CD4-positive, alpha-beta T cell (primary cell): ENCODE results near the gene UNC79. TPM values are rescaled to one million over a fixed set of nuclear protein-coding genes. Genes with fewer than 3 reads are reported as not detected.

Source experiments
- ATAC-seq: fragments of 200-7000 bp; cut with Tn5 transposase; one replicate; pipeline ENCODE4 v1.10.0; 2022; ENCODE audit warnings: mild to moderate bottlenecking; ENCODE audit not compliant: poor library complexity
- CTCF ChIA-PET: fragments of 350-600 bp; sonication (Branson Sonifier 250); formaldehyde crosslinking; loops from one replicate; lab custom pipeline; 2021; ENCODE audit warnings: antibody characterized with exemption, inconsistent platforms; lab: Charles Lee
- POLR2A ChIA-PET: fragments of 350-600 bp; sonication (Branson Sonifier 250); formaldehyde crosslinking; loops from one replicate; lab custom pipeline; 2021; ENCODE audit warnings: antibody characterized with exemption, inconsistent platforms; lab: Charles Lee
- DNase-seq, 14 experiments: peaks; one replicate each; pipeline ENCODE4 v3.0.0-alpha.2; 2013 to 2020; ENCODE audit warnings: mixed read lengths in 2 of 14
- H3K27ac ChIP-seq, 2 donors: one replicate each; pipeline versions ENCODE4 v1.5.1 to v1.7.0; 2013; ENCODE audit warnings: low read length in 2 of 2, low read depth in 1 of 2, mild to moderate bottlenecking in 1 of 2
- H3K27me3 ChIP-seq, 2 experiments: 1 replicate in 1 of 2; 2 replicates in 1 of 2; pipeline versions ENCODE4 v1.6.1 to v1.7.0; 2013; ENCODE audit warnings: low read length in 2 of 2, control low read depth in 1 of 2, mild to moderate bottlenecking in 1 of 2, moderate library complexity in 1 of 2; ENCODE audit not compliant: insufficient read depth in 2 of 2, control insufficient read depth in 1 of 2
- H3K36me3 ChIP-seq: one replicate; pipeline ENCODE4 v1.6.1; 2013; ENCODE audit warnings: low read length, control low read depth; ENCODE audit not compliant: insufficient read depth
- H3K4me1 ChIP-seq: one replicate; pipeline ENCODE4 v1.6.1; 2013; ENCODE audit warnings: low read length, control low read depth; ENCODE audit not compliant: insufficient read depth
- H3K4me3 ChIP-seq: one replicate; pipeline ENCODE4 v1.5.1; 2013; ENCODE audit warnings: mild to moderate bottlenecking, low read length, moderate library complexity
- H3K9me3 ChIP-seq, 2 experiments: 1 replicate in 1 of 2; 2 replicates in 1 of 2; pipeline versions ENCODE4 v1.6.1 to v1.7.0; 2013; ENCODE audit warnings: low read length in 2 of 2, mild to moderate bottlenecking in 2 of 2, control low read depth in 1 of 2, moderate library complexity in 1 of 2; ENCODE audit not compliant: control insufficient read depth in 1 of 2, insufficient read depth in 1 of 2
- H3K27ac Mint-ChIP-seq: one replicate; pipeline ENCODE4 v1.8.0; 2020; ENCODE audit warnings: mixed read lengths
- H3K27me3 Mint-ChIP-seq: one replicate; pipeline ENCODE4 v1.8.0; 2021; ENCODE audit warnings: mixed read lengths
- H3K36me3 Mint-ChIP-seq: one replicate; pipeline ENCODE4 v1.8.0; 2021; ENCODE audit warnings: low read depth, mixed read lengths
- H3K4me1 Mint-ChIP-seq: one replicate; pipeline ENCODE4 v1.8.0; 2021; ENCODE audit warnings: low read depth, mixed read lengths
- H3K4me3 Mint-ChIP-seq: one replicate; pipeline ENCODE4 v1.8.0; 2020; ENCODE audit warnings: mild to moderate bottlenecking, mixed read lengths
- H3K9me3 Mint-ChIP-seq: one replicate; pipeline ENCODE4 v1.8.0; 2020; ENCODE audit warnings: mixed read lengths
- intact Hi-C, 2 experiments: fragments of 100-400 bp; cut with DNase I in 1 of 2; cut with micrococcal nuclease in 1 of 2; formaldehyde crosslinking; loops; one replicate each; pipeline versions ENCODE4 v1.15.1 to v1.9.0; 2023 to 2025; cut with DNase I, micrococcal nuclease
- total RNA-seq, 174 experiments: library from RNA in 2 of 174; stranded (reverse) in 2 of 174; gene quantifications; one replicate each; pipeline ENCODE4 v1.2.3 and lab custom pipeline; 2021 to 2026
- TF ChIP-seq, protein P1 (sequence below): fragments of 200-600 bp; IDR thresholded peaks from one replicate; pipeline ENCODE4 v1.8.0; 2022; ENCODE audit warnings: antibody characterized with exemption, mild to moderate bottlenecking

The UNC79 gene
- total RNA-seq, 2 experiments from 2014 or later, result not detected

GRCh38 chr14:93719256-93719655, 288.5 kb downstream of the UNC79 start:
- Histone ChIP-seq H3K4me1 (no peaks in the 10 kb centered on the region), H3K4me3 (no peak overlapping the region), H3K36me3 (no peaks in the 10 kb centered on the region), H3K27me3 (no peaks in the 10 kb centered on the region), H3K9me3 (peaks cover 0 to 10% of the 10 kb centered on the region in 2 experiments), H3K27ac (no peak overlapping the region)
- peaks cover 5% of the 10 kb centered on the region for H3K27me3 Mint-ChIP-seq
- no peaks in the 10 kb centered on the region for H3K4me1 Mint-ChIP-seq
- DNase-seq (no peak), ATAC-seq (no peak)
- H3K27ac Mint-ChIP-seq, result no peak overlapping the region
- ChIA-PET POLR2A (no interaction called here), CTCF (no interaction called here)
- no peaks in the 10 kb centered on the region for H3K36me3 Mint-ChIP-seq
- TF ChIP-seq, protein P1, sequence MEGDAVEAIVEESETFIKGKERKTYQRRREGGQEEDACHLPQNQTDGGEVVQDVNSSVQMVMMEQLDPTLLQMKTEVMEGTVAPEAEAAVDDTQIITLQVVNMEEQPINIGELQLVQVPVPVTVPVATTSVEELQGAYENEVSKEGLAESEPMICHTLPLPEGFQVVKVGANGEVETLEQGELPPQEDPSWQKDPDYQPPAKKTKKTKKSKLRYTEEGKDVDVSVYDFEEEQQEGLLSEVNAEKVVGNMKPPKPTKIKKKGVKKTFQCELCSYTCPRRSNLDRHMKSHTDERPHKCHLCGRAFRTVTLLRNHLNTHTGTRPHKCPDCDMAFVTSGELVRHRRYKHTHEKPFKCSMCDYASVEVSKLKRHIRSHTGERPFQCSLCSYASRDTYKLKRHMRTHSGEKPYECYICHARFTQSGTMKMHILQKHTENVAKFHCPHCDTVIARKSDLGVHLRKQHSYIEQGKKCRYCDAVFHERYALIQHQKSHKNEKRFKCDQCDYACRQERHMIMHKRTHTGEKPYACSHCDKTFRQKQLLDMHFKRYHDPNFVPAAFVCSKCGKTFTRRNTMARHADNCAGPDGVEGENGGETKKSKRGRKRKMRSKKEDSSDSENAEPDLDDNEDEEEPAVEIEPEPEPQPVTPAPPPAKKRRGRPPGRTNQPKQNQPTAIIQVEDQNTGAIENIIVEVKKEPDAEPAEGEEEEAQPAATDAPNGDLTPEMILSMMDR, result no peak
- H3K4me3 Mint-ChIP-seq, result no peak overlapping the region
- peaks cover 4% of the 10 kb centered on the region for H3K9me3 Mint-ChIP-seq
- intact Hi-C loops, result no loop called here

- Mint-ChIP-seq H3K4me3 (no peak overlapping the region), H3K9me3 (peaks cover 4% of the 10 kb centered on the region), H3K36me3 (no peaks in the 10 kb centered on the region), H3K4me1 (no peaks in the 10 kb centered on the region), H3K27me3 (no peaks in the 10 kb centered on the region), H3K27ac (no peak overlapping the region)
- POLR2A ChIA-PET, result no interaction called here
- Histone ChIP-seq H3K36me3 (no peaks in the 10 kb centered on the region), H3K27ac (no peak overlapping the region), H3K4me3 (no peak overlapping the region), H3K4me1 (no peaks in the 10 kb centered on the region), H3K27me3 (no peaks in the 10 kb centered on the region), H3K9me3 (peaks cover 0 to 10% of the 10 kb centered on the region in 2 experiments)
- CTCF ChIA-PET, result no interaction called here
- intact Hi-C loops, result no loop called here
- ATAC-seq (no peak), DNase-seq (no peak)
- TF ChIP-seq, protein P1, result no peak
Observed at GRCh38 chr14:93720076-93720815, 289.5 kb downstream of the UNC79 start.

GRCh38 chr14:93720981-93721483, 290.3 kb downstream of the UNC79 start:
- H3K4me3 Mint-ChIP-seq, result no peak overlapping the region
- H3K9me3 Mint-ChIP-seq, result peaks cover 4% of the 10 kb centered on the region
- no peak overlapping the region for H3K4me3 ChIP-seq
- H3K9me3 ChIP-seq, result peaks cover 0 to 10% of the 10 kb centered on the region in 2 experiments
- no peaks in the 10 kb centered on the region for H3K4me1 Mint-ChIP-seq
- H3K4me1 ChIP-seq, result no peaks in the 10 kb centered on the region
- H3K27ac ChIP-seq, result no peak overlapping the region
- ChIA-PET CTCF (no interaction called here), POLR2A (no interaction called here)
- no peaks in the 10 kb centered on the region for H3K27me3 ChIP-seq
- intact Hi-C loops, result no loop called here
- no peaks in the 10 kb centered on the region for H3K27me3 Mint-ChIP-seq
- H3K36me3 Mint-ChIP-seq, result no peaks in the 10 kb centered on the region
- ATAC-seq (no peak), DNase-seq (no peak)
- TF ChIP-seq, protein P1, result no peak
- no peak overlapping the region for H3K27ac Mint-ChIP-seq
- H3K36me3 ChIP-seq, result no peaks in the 10 kb centered on the region
